Stimulated activated CD4-positive, alpha-beta T cell treated with anti-CD3 and anti-CD28 coated beads, Interleukin-2, amount 100 ng/mL, for 4 hours (primary cell): Measurements from ENCODE around the gene CLPSL1.

Experiments used
- DNase-seq: peaks from one replicate; pipeline ENCODE4 v3.0.0-alpha.2; 2020; ENCODE audit warnings: low read depth

The CLPSL1 gene

DNA sequence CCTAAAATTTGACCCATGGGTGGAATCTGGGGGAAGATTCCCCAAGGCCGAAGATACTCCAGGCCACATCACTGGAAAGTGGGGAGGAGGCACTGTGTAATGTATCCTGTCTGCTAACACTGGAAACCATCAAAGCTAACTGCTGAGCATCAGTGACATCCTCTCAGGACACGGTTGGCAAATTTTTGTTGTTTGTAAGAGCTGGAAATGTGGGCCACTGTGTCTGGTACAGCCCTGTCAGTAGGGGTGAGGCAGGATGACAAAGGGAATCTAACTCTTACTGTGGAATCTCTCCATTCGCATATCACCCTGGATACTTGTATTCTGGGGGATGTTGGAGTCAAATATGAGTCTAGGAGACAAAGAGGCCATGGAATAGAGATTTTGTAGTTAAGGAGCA, 21.4 kb upstream of the CLPSL1 start:
- DNase-seq = no peak

DNA sequence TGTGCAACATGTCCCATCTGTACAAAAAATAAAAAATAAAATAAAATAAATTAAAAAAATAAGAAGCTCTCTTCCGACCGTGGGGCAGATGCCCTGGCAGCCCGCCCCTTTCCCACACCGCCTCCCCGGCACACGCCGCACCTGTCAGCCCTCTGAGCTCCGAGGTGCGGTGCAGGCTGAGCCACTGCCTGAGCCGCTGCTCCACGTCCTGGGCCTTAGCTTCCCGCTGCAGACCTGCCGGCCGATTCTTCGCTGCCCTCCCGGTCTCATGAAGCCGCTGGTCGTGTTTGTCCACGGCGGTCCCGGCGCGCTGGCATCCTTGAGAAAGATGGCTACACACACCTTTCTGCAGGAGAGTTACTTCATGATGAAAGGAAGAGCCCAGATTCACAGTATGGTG, 15.1 kb upstream of the CLPSL1 start:
- DNase-seq = no peak

GRCh38 chr6:35769211-35769610, 11.6 kb upstream of the CLPSL1 start:
- DNase-seq = no peak

DNA sequence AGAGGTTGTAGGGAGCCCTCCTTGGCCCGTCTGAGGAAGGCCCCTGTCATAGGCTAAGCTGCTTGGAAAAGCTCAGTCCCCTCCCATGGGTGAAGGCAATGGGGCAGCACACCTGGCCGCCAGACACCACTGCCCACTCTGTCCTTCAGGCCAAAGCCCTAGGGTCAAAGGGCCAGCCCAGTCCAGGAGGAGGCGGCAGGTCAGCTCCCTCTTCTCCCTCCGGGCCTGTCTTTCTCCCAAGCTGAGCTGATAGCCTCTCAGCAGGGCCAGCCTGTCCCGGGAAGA, 9.5 kb upstream of the CLPSL1 start:
- no peak for DNase-seq

DNA sequence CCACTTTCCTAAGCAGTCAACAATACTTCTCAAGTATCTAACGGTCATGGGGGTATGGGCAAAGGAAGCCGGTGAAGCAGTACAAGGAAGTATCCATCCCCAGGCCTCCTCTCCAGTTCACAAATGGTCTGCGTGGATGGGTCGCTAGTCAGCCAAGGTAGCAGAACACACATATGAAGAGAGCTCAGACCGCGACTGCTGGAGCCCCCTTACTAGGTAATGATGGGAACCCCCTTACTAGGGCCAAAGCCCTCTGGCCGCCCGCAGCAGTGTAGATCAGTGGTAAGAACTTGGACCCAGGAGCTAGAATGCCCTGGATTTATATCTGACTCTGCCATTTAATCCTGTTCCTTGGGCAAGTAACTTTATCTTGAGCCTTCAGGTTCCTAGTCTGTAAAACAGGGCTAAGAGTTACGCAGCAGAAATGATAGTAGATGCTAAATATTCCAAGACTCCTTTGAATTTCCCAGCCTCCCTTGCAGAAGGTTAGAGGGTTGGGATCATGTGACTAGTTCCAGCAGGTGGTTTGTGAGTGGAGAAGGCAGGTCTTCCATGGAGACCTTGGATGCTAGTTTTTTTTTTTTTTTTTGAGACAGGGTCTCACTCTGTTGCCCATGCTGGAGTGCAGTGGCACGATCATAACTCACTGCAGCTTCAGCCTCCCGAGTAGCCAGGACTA, 6.6 kb upstream of the CLPSL1 start:
- DNase-seq = no peak

- no peak for DNase-seq
Measured at GRCh38 chr6:35775031-35775430, 5.8 kb upstream of the CLPSL1 start.

GRCh38 chr6:35776364-35777215, 4.2 kb upstream of the CLPSL1 start, which contains the start of gene CLPSL2:
CLPSL2 (plus strand) TSS chr6:35776598; CDS start chr6:35776619, 21 bp downstream.
- DNase-seq = no peak

- no peak for DNase-seq
Measured at GRCh38 chr6:35777356-35778102, 3.3 kb upstream of the CLPSL1 start.

- no peak for DNase-seq
Measured at GRCh38 chr6:35778437-35778836, 2.4 kb upstream of the CLPSL1 start.

DNA sequence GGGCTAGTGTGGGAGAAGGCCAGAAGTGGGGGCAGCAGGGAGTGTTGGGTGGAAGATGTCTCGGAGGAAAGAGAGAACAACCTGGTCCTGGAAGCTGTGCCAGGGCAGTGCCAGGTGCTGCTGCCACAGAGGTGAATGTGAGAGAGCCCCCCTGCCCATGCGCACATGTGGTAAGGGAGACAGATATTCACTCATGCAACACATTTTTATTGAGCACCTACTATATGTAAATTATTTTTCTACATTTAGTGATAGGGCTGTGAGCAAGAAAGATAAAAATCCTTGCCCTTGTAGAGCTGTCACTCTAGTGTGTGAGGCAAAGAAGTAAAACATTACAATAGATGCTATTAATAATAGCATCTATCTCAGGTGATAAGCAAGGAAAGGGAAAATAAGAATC, 471 bp downstream of the CLPSL1 start:
- DNase-seq = no peak

- DNase-seq = no peak
Measured at GRCh38 chr6:35782424-35782823, 1.6 kb downstream of the CLPSL1 start.

GRCh38 chr6:35784200-35784599, 3.4 kb downstream of the CLPSL1 start:
- DNase-seq = no peak

DNA sequence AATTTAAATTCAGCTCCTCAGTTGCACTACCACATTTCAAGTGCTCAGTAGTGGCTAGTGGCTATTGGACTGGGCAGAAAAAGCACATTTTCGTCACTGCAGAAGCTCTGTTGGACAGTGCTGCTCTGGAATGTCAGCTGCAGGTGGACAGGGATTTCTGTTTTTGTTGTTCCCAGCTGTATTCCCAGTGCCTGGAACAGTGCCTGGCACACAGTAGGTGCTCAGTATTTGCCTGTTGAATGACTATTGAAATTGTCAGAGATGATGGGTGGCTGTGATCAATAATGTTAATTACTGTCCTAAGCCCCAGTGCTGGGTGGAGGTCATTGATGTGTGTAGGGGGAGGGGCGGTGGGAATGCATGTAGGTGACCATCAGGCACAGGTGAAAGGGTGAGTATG, 5.5 kb downstream of the CLPSL1 start:
- DNase-seq = no peak

- DNase-seq = no peak
Measured at GRCh38 chr6:35786810-35787209, 6.0 kb downstream of the CLPSL1 start.

- no peak for DNase-seq
Measured at GRCh38 chr6:35787266-35788218, 6.7 kb downstream of the CLPSL1 start.

DNA sequence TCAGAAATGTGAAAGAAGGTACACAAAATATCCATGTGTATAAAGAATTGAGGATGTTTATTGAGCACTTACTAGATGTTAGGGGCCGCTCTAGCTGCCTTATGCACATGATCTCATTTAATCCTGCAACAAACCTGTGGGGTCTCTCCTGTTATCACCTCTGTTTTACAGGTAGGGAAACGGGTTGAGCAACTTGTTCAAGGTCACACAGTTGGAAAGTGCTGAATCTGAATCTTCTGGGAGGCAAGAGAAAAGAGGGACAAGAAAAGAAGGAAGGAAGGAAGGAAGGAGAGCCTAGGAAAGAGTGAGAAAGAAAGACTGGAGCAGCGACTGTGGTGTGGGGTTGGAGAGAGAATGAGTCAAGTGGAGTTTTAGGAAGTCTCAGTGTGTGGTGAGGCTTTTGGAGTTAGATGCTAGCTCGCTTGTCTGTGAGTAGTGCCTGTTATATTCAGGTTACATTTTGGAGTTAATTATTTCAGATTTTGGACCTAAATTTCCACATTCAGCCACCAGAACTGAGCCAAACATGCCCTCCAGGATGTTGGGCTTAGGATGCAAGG, 7.7 kb downstream of the CLPSL1 start:
- DNase-seq = no peak

- no peak for DNase-seq
Measured at GRCh38 chr6:35790683-35791082, 9.9 kb downstream of the CLPSL1 start.

- no peak for DNase-seq
Measured at GRCh38 chr6:35794536-35795452, 14.0 kb downstream of the CLPSL1 start.

GRCh38 chr6:35795453-35796071, 14.7 kb downstream of the CLPSL1 start:
- DNase-seq = no peak

DNA sequence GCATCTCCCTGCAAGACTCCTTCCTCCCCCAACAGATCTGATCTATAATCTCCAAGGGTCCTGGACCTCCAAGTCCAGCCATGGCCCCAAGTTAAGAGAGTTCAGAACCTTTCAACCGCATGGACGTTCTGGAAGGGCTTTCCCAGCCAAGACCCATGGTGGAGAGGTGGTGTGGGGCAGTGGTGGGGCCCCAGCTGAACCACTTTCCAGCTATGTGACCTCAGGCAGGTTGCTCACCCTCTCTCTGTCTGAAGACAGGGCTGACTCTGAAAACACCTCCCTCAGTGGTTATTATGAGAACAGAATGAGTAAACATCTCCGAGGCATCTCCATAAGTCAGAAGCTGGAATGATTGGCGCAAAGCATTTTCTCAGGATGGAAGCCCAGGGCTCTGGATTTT, 15.4 kb downstream of the CLPSL1 start:
- no peak for DNase-seq
